Measurements from ENCODE around the gene CEACAM4. TPM values are rescaled to one million over a fixed set of nuclear protein-coding genes. Genes with fewer than 3 reads are reported as not detected.

CEACAM4 gene
- total and polyA plus RNA-seq, 9 of the 15 experiments (the other 6 are each of a cell fraction or from before 2014, with no cell fraction given): not detected

DNA sequence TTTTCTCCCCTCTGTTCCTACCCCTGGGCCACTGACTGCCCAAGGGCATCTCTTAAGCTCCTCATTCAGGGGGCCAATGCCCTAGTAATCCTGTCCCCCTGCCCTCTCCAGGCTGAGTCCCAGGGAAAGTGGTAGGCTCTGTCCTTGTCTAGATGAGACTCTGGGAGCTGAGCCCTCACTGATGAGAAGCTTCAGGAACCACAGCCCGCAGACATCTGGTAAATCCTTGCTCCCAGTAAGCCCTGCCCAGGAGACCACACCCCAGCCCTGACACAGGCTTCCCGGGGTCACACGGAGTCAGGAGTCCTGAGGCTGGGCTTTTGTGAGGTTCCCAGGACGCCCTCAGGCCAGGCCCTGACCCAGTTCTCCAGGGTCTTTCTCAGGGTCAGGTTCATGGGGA, 1.9 kb downstream of the CEACAM4 start:
- H3K4me3 ChIP-seq: no peak overlapping the region
- H3K36me3 ChIP-seq (ENCODE audit: control insufficient read depth, insufficient read depth, low read length): no peaks in the 10 kb centered on the region
- H3K9me3 ChIP-seq (replicated peaks; ENCODE audit: control insufficient read depth, insufficient read depth, low read depth, low read length): no peaks in the 10 kb centered on the region
- BruUV-seq (replicated peaks): no TSS peak
- WGBS (ENCODE audit: insufficient coverage, low coverage, missing lambda C conversion rate): 0% methylated on average over 3 of the region's 4 CpGs
- POLR2A ChIA-PET: interaction anchor here (0.5 kb wide), 1 partner anchor 82 kb away, joined by 3 read pairs; no protein-coding TSS in a partner anchor
- no peak for TF ChIP-seq RUNX1 (IDR thresholded peaks at IDR 0.05; ENCODE audit: low read depth)
- no peak for TF ChIP-seq KLF6 (CRISPR knock-in tag; IDR thresholded peaks at IDR 0.05; ENCODE audit: borderline replicate concordance)
- no peak for TF ChIP-seq MXI1 (IDR thresholded peaks at IDR 0.05; ENCODE audit: low read depth, low read length)
- no peak overlapping the region for H3K4me2 ChIP-seq (ENCODE audit: insufficient read depth, low read length)
- in situ Hi-C loops (cut with MboI) (no loop called here), intact Hi-C loops (cut with micrococcal nuclease) (no loop called here)
- no peak overlapping the region for H2AFZ ChIP-seq (ENCODE audit: low read depth, low read length)
- CTCF ChIA-PET (ENCODE audit: low intra/inter-chr PET ratio): no interaction called here
- no peaks in the 10 kb centered on the region for H4K20me1 ChIP-seq (replicated peaks; ENCODE audit: control insufficient read depth, insufficient read depth, low read length)
- H3K4me1 ChIP-seq (replicated peaks in 1 of 2; ENCODE audit: control insufficient read depth in 2 of 2, insufficient read depth in 2 of 2, low read length in 2 of 2): no peaks in the 10 kb centered on the region
- H3K9ac ChIP-seq (ENCODE audit: insufficient read depth in 1 of 2, low read depth in 2 of 2, low read length in 2 of 2): no peak overlapping the region
- no peaks in the 10 kb centered on the region for H3K9me1 ChIP-seq (ENCODE audit: control insufficient read depth, insufficient read depth, low read length)
- DNase-seq (ENCODE audit: extremely low read depth in 1 of 4, low spot score in 3 of 4) (no peak), FAIRE-seq (no peak), ATAC-seq (no peak)
- no peak overlapping the region for H3K27ac ChIP-seq (ENCODE audit: extremely low read depth, low read depth, low read length)
- no peaks in the 10 kb centered on the region for H3K79me2 ChIP-seq (ENCODE audit: control insufficient read depth, insufficient read depth, low read length)
- peaks cover 0 to 5% of the 10 kb centered on the region in 2 experiments; a peak in 1 of 5 replicates for H3K27me3 ChIP-seq (ENCODE audit: control insufficient read depth in 2 of 2, insufficient read depth in 2 of 2, low read length in 2 of 2)

DNA sequence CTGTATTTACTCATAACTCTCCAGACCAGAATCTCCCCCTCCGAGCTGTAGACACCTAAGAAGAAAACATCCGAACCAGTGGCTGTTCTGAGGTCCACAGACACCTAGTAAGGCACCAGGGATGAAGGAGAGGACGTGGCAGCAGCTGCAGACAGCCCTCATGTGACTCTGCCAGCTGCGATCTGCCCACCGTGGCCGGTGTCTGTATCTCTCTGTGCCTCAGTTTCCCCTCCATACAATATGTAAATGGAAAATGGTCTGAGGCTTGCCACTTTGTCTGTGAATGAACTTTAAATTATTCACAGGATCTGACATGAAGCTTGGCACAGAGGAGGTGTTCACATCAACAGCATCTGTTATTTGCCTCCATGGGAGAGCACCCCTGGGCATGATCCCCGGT, 2.4 kb downstream of the CEACAM4 start:
- Histone ChIP-seq H3K4me2 (ENCODE audit: insufficient read depth, low read length) (no peak overlapping the region), H3K4me3 (no peak overlapping the region), H3K9ac (ENCODE audit: insufficient read depth in 1 of 2, low read depth in 2 of 2, low read length in 2 of 2) (no peak overlapping the region), H3K27me3 (ENCODE audit: control insufficient read depth in 2 of 2, insufficient read depth in 2 of 2, low read length in 2 of 2) (peaks cover 0 to 5% of the 10 kb centered on the region in 2 experiments; a peak in 1 of 5 replicates), H3K27ac (ENCODE audit: extremely low read depth, low read depth, low read length) (no peak overlapping the region), H3K36me3 (ENCODE audit: control insufficient read depth, insufficient read depth, low read length) (no peaks in the 10 kb centered on the region), H3K9me1 (ENCODE audit: control insufficient read depth, insufficient read depth, low read length) (no peaks in the 10 kb centered on the region), H3K9me3 (replicated peaks; ENCODE audit: control insufficient read depth, insufficient read depth, low read depth, low read length) (no peaks in the 10 kb centered on the region), H3K4me1 (replicated peaks in 1 of 2; ENCODE audit: control insufficient read depth in 2 of 2, insufficient read depth in 2 of 2, low read length in 2 of 2) (no peaks in the 10 kb centered on the region), H4K20me1 (replicated peaks; ENCODE audit: control insufficient read depth, insufficient read depth, low read length) (no peaks in the 10 kb centered on the region), H3K79me2 (ENCODE audit: control insufficient read depth, insufficient read depth, low read length) (no peaks in the 10 kb centered on the region), H2AFZ (ENCODE audit: low read depth, low read length) (no peak overlapping the region)
- no peak for TF ChIP-seq FOSL1 (tag; conservative IDR thresholded peaks at IDR 0.05)
- TF ChIP-seq, protein P1, sequence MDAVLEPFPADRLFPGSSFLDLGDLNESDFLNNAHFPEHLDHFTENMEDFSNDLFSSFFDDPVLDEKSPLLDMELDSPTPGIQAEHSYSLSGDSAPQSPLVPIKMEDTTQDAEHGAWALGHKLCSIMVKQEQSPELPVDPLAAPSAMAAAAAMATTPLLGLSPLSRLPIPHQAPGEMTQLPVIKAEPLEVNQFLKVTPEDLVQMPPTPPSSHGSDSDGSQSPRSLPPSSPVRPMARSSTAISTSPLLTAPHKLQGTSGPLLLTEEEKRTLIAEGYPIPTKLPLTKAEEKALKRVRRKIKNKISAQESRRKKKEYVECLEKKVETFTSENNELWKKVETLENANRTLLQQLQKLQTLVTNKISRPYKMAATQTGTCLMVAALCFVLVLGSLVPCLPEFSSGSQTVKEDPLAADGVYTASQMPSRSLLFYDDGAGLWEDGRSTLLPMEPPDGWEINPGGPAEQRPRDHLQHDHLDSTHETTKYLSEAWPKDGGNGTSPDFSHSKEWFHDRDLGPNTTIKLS (IDR thresholded peaks at IDR 0.05; ENCODE audit: borderline replicate concordance, low read depth): no peak
- no peak for TF ChIP-seq ZNF408 (CRISPR knock-in tag; IDR thresholded peaks at IDR 0.05; ENCODE audit: low read depth)
- TF ChIP-seq, protein P2, sequence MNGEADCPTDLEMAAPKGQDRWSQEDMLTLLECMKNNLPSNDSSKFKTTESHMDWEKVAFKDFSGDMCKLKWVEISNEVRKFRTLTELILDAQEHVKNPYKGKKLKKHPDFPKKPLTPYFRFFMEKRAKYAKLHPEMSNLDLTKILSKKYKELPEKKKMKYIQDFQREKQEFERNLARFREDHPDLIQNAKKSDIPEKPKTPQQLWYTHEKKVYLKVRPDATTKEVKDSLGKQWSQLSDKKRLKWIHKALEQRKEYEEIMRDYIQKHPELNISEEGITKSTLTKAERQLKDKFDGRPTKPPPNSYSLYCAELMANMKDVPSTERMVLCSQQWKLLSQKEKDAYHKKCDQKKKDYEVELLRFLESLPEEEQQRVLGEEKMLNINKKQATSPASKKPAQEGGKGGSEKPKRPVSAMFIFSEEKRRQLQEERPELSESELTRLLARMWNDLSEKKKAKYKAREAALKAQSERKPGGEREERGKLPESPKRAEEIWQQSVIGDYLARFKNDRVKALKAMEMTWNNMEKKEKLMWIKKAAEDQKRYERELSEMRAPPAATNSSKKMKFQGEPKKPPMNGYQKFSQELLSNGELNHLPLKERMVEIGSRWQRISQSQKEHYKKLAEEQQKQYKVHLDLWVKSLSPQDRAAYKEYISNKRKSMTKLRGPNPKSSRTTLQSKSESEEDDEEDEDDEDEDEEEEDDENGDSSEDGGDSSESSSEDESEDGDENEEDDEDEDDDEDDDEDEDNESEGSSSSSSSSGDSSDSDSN (IDR thresholded peaks at IDR 0.05; ENCODE audit: borderline replicate concordance in 1 of 2, low read depth in 2 of 2, low read length in 2 of 2): no peak
- ATAC-seq: no peak
- no TSS peak for BruUV-seq (replicated peaks)
- no peak for DNase-seq (ENCODE audit: extremely low read depth in 1 of 4, low spot score in 3 of 4)
- no peak for FAIRE-seq
- ChIA-PET CTCF (ENCODE audit: low intra/inter-chr PET ratio) (no interaction called here), POLR2A (no interaction called here)
- intact Hi-C loops (cut with micrococcal nuclease): no loop called here
- WGBS (ENCODE audit: insufficient coverage, low coverage, missing lambda C conversion rate): 0% methylated on average over 7 of the region's 7 CpGs
- in situ Hi-C loops (cut with MboI): no loop called here
